ENCODE measurements around the gene WDR77. TPM values are rescaled to one million over a fixed set of nuclear protein-coding genes. Genes with fewer than 3 reads are reported as not detected.

Gene WDR77
- total RNA-seq, 1 donor = 29.7 TPM

DNA sequence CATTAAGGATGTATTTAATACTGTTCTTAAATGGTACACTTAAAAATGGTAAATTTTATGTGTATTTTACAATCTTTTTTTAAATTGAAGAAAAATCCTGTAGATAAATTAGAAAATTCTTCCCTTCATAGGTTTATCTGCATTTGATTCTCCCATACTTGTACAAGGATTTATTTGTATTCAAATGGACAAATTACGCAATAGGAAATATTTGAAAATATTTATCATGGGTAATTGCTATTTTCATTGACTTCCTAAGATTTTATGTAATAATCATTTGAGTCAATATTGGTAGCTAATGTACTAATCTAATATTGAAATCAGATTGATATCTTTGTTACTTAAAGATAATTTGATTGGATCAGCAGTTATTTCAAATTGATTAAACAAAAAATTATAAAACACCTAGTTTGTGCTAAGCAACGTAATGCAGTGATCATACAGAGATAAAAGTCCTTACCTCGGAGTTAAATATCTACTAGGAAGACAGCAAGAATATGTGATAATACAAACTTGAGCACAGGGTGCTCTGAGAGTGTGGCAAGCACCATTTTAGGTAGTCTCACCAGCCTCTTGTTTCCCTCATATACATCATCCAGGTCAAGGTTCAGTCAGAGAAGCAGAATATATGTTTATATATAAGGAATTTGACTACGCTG is 13.4 kb upstream of the WDR77 start:
- H3K36me3 ChIP-seq (ENCODE audit: insufficient read depth, low read length) = peaks cover 45% of the 10 kb centered on the region
- no peak overlapping the region for H3K27ac ChIP-seq (ENCODE audit: low read depth, low read length)
- H3K4me3 ChIP-seq (ENCODE audit: insufficient read depth, low read length) = no peak overlapping the region
- H3K9me3 ChIP-seq (ENCODE audit: low read depth, low read length) = no peaks in the 10 kb centered on the region
- no peaks in the 10 kb centered on the region for H3K27me3 ChIP-seq (ENCODE audit: insufficient read depth, low read length)
- no peak overlapping the region for H3K4me2 ChIP-seq (ENCODE audit: insufficient read depth, low read length)
- H3K4me1 ChIP-seq (ENCODE audit: insufficient read depth, low read length) = peaks cover 14% of the 10 kb centered on the region
- H4K20me1 ChIP-seq (ENCODE audit: insufficient read depth, low read length) = peaks cover 2% of the 10 kb centered on the region
- H2AFZ ChIP-seq (ENCODE audit: low read length) = no peak overlapping the region
- no peak for DNase-seq (ENCODE audit: insufficient read length, low spot score, missing footprints)
- H3K79me2 ChIP-seq (ENCODE audit: insufficient read depth, low read length) = no peaks in the 10 kb centered on the region
- TF ChIP-seq, protein P1, sequence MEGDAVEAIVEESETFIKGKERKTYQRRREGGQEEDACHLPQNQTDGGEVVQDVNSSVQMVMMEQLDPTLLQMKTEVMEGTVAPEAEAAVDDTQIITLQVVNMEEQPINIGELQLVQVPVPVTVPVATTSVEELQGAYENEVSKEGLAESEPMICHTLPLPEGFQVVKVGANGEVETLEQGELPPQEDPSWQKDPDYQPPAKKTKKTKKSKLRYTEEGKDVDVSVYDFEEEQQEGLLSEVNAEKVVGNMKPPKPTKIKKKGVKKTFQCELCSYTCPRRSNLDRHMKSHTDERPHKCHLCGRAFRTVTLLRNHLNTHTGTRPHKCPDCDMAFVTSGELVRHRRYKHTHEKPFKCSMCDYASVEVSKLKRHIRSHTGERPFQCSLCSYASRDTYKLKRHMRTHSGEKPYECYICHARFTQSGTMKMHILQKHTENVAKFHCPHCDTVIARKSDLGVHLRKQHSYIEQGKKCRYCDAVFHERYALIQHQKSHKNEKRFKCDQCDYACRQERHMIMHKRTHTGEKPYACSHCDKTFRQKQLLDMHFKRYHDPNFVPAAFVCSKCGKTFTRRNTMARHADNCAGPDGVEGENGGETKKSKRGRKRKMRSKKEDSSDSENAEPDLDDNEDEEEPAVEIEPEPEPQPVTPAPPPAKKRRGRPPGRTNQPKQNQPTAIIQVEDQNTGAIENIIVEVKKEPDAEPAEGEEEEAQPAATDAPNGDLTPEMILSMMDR (IDR thresholded peaks at IDR 0.05; ENCODE audit: extremely low read depth, low read depth, low read length) = no peak

DNA sequence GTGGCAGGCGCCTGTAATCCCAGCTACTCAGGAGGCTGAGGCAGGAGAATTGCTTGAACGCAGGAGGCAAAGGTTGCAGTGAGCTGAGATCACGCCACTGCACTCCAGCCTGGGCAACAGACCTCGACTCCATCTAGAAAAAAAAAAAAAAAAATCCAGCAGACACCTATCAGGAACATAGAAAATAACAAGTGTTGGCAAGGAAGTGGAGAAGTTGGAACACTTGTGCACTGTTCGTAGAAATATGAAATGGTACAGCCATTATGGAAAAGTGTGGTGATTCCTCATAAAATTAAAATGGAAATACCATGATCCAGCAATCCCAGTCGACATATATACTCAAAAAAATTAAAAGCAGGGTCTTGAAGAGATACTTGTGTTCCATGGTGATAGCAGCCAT is 12.7 kb upstream of the WDR77 start:
- H3K4me1 ChIP-seq (ENCODE audit: insufficient read depth, low read length) = peaks cover 14% of the 10 kb centered on the region
- peaks cover 2% of the 10 kb centered on the region for H3K79me2 ChIP-seq (ENCODE audit: insufficient read depth, low read length)
- H3K27me3 ChIP-seq (ENCODE audit: insufficient read depth, low read length) = no peaks in the 10 kb centered on the region
- no peak overlapping the region for H3K4me2 ChIP-seq (ENCODE audit: insufficient read depth, low read length)
- TF ChIP-seq, protein P1 (IDR thresholded peaks at IDR 0.05; ENCODE audit: extremely low read depth, low read depth, low read length) = no peak
- no peak for DNase-seq (ENCODE audit: insufficient read length, low spot score, missing footprints)
- H3K36me3 ChIP-seq (ENCODE audit: insufficient read depth, low read length) = peaks cover 53% of the 10 kb centered on the region
- H3K4me3 ChIP-seq (ENCODE audit: insufficient read depth, low read length) = no peak overlapping the region
- H4K20me1 ChIP-seq (ENCODE audit: insufficient read depth, low read length) = peaks cover 7% of the 10 kb centered on the region
- H3K9me3 ChIP-seq (ENCODE audit: low read depth, low read length) = no peaks in the 10 kb centered on the region
- no peak overlapping the region for H2AFZ ChIP-seq (ENCODE audit: low read length)
- no peak overlapping the region for H3K27ac ChIP-seq (ENCODE audit: low read depth, low read length)

DNA sequence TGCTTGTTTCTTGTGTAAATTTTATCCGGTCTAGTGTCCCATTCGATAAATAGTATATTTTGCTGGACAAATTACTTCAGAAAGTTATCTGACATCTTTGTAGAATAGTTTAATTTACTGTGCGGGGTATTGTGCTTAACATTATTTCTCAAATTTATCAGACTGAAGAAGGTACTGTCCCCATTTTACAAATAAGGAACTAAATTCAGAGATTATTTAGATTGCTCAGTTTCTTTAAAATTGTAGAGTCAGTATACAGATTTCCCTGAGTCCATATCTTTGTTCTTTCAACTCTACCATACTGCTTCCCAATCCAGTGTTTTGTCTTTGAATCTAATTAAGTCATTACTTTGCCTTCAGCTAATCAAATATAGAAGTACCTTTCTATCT is 6.6 kb upstream of the WDR77 start:
- Histone ChIP-seq H3K9me3 (ENCODE audit: low read depth, low read length) (no peaks in the 10 kb centered on the region), H3K27ac (ENCODE audit: low read depth, low read length) (no peak overlapping the region), H2AFZ (ENCODE audit: low read length) (no peak overlapping the region), H3K4me3 (ENCODE audit: insufficient read depth, low read length) (no peak overlapping the region), H3K36me3 (ENCODE audit: insufficient read depth, low read length) (peaks cover 62% of the 10 kb centered on the region), H3K79me2 (ENCODE audit: insufficient read depth, low read length) (peaks cover 48% of the 10 kb centered on the region), H3K4me2 (ENCODE audit: insufficient read depth, low read length) (no peak overlapping the region), H4K20me1 (ENCODE audit: insufficient read depth, low read length) (peaks cover 25% of the 10 kb centered on the region), H3K27me3 (ENCODE audit: insufficient read depth, low read length) (no peaks in the 10 kb centered on the region), H3K4me1 (ENCODE audit: insufficient read depth, low read length) (no peaks in the 10 kb centered on the region)
- DNase-seq (ENCODE audit: insufficient read length, low spot score, missing footprints) = no peak
- TF ChIP-seq, protein P1 (IDR thresholded peaks at IDR 0.05; ENCODE audit: extremely low read depth, low read depth, low read length) = no peak

DNA sequence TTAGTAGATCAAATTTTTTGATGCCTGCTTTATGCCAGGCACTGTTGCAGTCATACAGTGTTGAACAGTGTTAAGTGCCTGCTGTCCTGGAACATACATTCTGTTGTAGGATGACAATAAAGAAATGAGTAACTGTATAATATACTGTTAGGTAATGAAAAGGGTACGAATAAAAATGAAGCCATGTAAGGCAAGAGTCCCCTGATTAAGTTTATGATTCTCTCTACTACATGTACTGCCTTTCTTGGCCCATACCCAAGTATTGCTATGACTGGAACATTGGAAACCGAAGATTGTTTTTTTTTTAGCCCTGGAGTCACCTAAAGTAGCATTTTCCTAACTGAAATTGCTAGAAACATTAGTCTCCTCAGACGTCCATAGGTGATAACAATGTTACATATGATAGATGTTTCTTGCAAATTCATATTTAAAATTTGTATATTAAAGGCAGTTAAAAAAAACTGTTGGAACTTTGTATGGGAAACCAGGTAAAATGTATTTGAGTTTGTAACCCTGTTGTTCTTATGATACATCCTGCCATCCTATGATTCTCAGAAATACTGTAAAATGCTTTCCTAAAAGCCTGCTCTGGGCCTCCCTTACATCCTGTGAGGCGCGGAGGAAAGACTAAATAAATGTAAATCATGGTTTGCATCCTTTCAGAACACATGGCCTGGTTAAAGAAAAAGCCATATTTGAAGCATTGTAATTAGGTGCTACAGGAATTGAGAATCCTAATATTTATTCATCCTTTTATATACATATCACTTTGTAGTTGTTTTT is 6.0 kb upstream of the WDR77 start:
- H3K4me3 ChIP-seq (ENCODE audit: insufficient read depth, low read length) = no peak overlapping the region
- H3K36me3 ChIP-seq (ENCODE audit: insufficient read depth, low read length) = peaks cover 56% of the 10 kb centered on the region
- H3K79me2 ChIP-seq (ENCODE audit: insufficient read depth, low read length) = peaks cover 54% of the 10 kb centered on the region
- H4K20me1 ChIP-seq (ENCODE audit: insufficient read depth, low read length) = peaks cover 25% of the 10 kb centered on the region
- no peak for DNase-seq (ENCODE audit: insufficient read length, low spot score, missing footprints)
- TF ChIP-seq, protein P1 (IDR thresholded peaks at IDR 0.05; ENCODE audit: extremely low read depth, low read depth, low read length) = no peak
- no peaks in the 10 kb centered on the region for H3K9me3 ChIP-seq (ENCODE audit: low read depth, low read length)
- H3K4me2 ChIP-seq (ENCODE audit: insufficient read depth, low read length) = no peak overlapping the region
- no peaks in the 10 kb centered on the region for H3K27me3 ChIP-seq (ENCODE audit: insufficient read depth, low read length)
- H2AFZ ChIP-seq (ENCODE audit: low read length) = no peak overlapping the region
- H3K4me1 ChIP-seq (ENCODE audit: insufficient read depth, low read length) = peaks cover 4% of the 10 kb centered on the region
- H3K27ac ChIP-seq (ENCODE audit: low read depth, low read length) = no peak overlapping the region
